ENCODE results near the gene ZNF446.
A peak's percentile ranks its signal among the peaks of the same experiment; 100 is the strongest.

The ZNF446 gene

GRCh38 chr19:58476498-58477015 lies 405 bp downstream of the ZNF446 start:
- no peaks in the 10 kb centered on the region for H3K36me3 ChIP-seq (ENCODE audit: control insufficient read depth, insufficient read depth, low read length)

GRCh38 chr19:58477130-58477529 lies 978 bp downstream of the ZNF446 start:
- Histone ChIP-seq H3K36me3 (ENCODE audit: control insufficient read depth, insufficient read depth, low read length) (no peaks in the 10 kb centered on the region), H2AFZ (peak overlapping the region; percentile 89), H3K9me3 (ENCODE audit: control insufficient read depth, low read length) (no peaks in the 10 kb centered on the region), H3K4me2 (ENCODE audit: low read length) (peak overlapping the region; percentile 89), H3K27me3 (ENCODE audit: control insufficient read depth, insufficient read depth, low read length) (no peaks in the 10 kb centered on the region), H3K4me3 (ENCODE audit: low read depth, low read length) (peak overlapping the region; percentile 95), H3K4me1 (peaks cover 16% of the 10 kb centered on the region), H3K27ac (peak overlapping the region; percentile 91), H3K79me2 (no peaks in the 10 kb centered on the region), H3K9ac (no peak overlapping the region)
- no peak for TF ChIP-seq CTCF (IDR thresholded peaks at IDR 0.05)

More at GRCh38 chr19:58476498-58477015, 405 bp downstream of the ZNF446 start:
- TF ChIP-seq CTCF (IDR thresholded peaks at IDR 0.05), result no peak
- H3K27ac ChIP-seq, result peak overlapping the region; percentile 91
- no peaks in the 10 kb centered on the region for H3K9me3 ChIP-seq (ENCODE audit: control insufficient read depth, low read length)
- H3K4me1 ChIP-seq, result peaks cover 16% of the 10 kb centered on the region
- H2AFZ ChIP-seq, result peak overlapping the region; percentile 89
- H3K9ac ChIP-seq, result peak overlapping the region; percentile 56
- peak overlapping the region; percentile 89 for H3K4me2 ChIP-seq (ENCODE audit: low read length)
- no peaks in the 10 kb centered on the region for H3K27me3 ChIP-seq (ENCODE audit: control insufficient read depth, insufficient read depth, low read length)
- no peaks in the 10 kb centered on the region for H3K79me2 ChIP-seq
- H3K4me3 ChIP-seq (ENCODE audit: low read depth, low read length), result peak overlapping the region; percentile 95

GRCh38 chr19:58477871-58478270 lies 1.7 kb downstream of the ZNF446 start:
- no peak overlapping the region for H2AFZ ChIP-seq
- peaks cover 16% of the 10 kb centered on the region for H3K4me1 ChIP-seq
- no peak overlapping the region for H3K4me3 ChIP-seq (ENCODE audit: low read depth, low read length)
- no peaks in the 10 kb centered on the region for H3K27me3 ChIP-seq (ENCODE audit: control insufficient read depth, insufficient read depth, low read length)
- no peak overlapping the region for H3K9ac ChIP-seq
- H3K36me3 ChIP-seq (ENCODE audit: control insufficient read depth, insufficient read depth, low read length), result no peaks in the 10 kb centered on the region
- no peak overlapping the region for H3K4me2 ChIP-seq (ENCODE audit: low read length)
- H3K79me2 ChIP-seq, result no peaks in the 10 kb centered on the region
- no peak overlapping the region for H3K27ac ChIP-seq
- TF ChIP-seq CTCF (IDR thresholded peaks at IDR 0.05), result no peak
- H3K9me3 ChIP-seq (ENCODE audit: control insufficient read depth, low read length), result no peaks in the 10 kb centered on the region

- Histone ChIP-seq H3K79me2 (no peaks in the 10 kb centered on the region), H3K27ac (no peak overlapping the region), H3K4me3 (ENCODE audit: low read depth, low read length) (no peak overlapping the region), H3K27me3 (ENCODE audit: control insufficient read depth, insufficient read depth, low read length) (no peaks in the 10 kb centered on the region), H3K9ac (no peak overlapping the region), H3K4me1 (peaks cover 16% of the 10 kb centered on the region), H3K36me3 (ENCODE audit: control insufficient read depth, insufficient read depth, low read length) (no peaks in the 10 kb centered on the region), H2AFZ (no peak overlapping the region), H3K4me2 (ENCODE audit: low read length) (no peak overlapping the region), H3K9me3 (ENCODE audit: control insufficient read depth, low read length) (no peaks in the 10 kb centered on the region)
- TF ChIP-seq CTCF (IDR thresholded peaks at IDR 0.05), result no peak
These were observed 3.2 kb downstream of the ZNF446 start for GRCh38 chr19:58479303-58479702.

All from parathyroid adenoma (tissue), 2 donors.